AG04450 (cell line): Measurements from ENCODE around the gene ERO1A. TPM values are rescaled to one million over a fixed set of nuclear protein-coding genes. Genes with fewer than 3 reads are reported as not detected.

Source experiments
- CTCF ChIA-PET: fragments of 300-600, 350-600 bp; formaldehyde crosslinking; extraction: SDS; loops from one replicate; lab custom pipeline; 2022; ENCODE audit warnings: antibody characterized with exemption, inconsistent platforms; lab: Charles Lee
- POLR2A ChIA-PET: fragments of 350-600 bp; formaldehyde crosslinking; extraction: SDS; loops from one replicate; lab custom pipeline; 2021; ENCODE audit warnings: antibody characterized with exemption, inconsistent platforms; lab: Yijun Ruan, JAX
- DNase-seq: peaks from one replicate; pipeline ENCODE4 v3.0.0-alpha.2; 2011; ENCODE audit warnings: low read depth, low spot score
- H3K27ac ChIP-seq: one replicate; pipeline ENCODE4 v1.5.1; 2012; ENCODE audit warnings: low read depth, low read length, control low read depth
- H3K27me3 ChIP-seq: one replicate; pipeline ENCODE4 v1.6.0; 2012; ENCODE audit warnings: low read length; ENCODE audit not compliant: control insufficient read depth, insufficient read depth
- H3K4me3 ChIP-seq: 2 replicates; pipeline ENCODE4 v1.5.1; 2011; ENCODE audit warnings: mild to moderate bottlenecking, low read depth, low read length, control low read depth
- H3K9me3 ChIP-seq: 2 replicates; pipeline ENCODE4 v1.5.1; 2012; ENCODE audit warnings: low read length; ENCODE audit not compliant: control insufficient read depth, insufficient read depth
- CTCF ChIP-seq: IDR thresholded peaks from 2 replicates; pipeline ENCODE4 v1.5.1; 2011; ENCODE audit warnings: low read depth, low read length, control low read depth, inconsistent platforms
- polyA plus RNA-seq: library from polyadenylated mRNA; depleted of rRNA; stranded (reverse); fragments of >200 nt; gene quantifications from 2 replicates; pipeline ENCODE4 v1.2.3, GENCODE V29; 2011

Gene ERO1A
- polyA plus RNA-seq, 1 experiment, result 43.6 TPM

DNA sequence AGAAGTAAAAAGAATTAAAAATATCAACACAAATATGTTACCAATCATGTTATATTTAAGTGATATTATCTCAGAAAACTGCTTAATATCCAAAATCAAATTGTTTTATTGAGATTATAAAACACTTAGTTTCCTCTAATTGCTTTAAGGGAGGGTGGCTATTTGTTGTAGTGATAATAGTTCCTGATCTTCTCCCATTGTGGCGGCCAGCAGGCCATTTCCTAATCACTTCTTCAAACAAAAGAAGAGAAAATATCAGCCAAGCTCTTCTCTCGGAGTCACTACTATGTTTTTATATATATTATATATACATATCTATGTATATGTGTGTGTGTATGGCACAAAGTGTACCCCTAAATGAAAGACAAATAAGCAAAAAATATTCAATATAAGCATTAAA lies 31.5 kb downstream of the ERO1A start:
- TF ChIP-seq CTCF, result no peak
- POLR2A ChIA-PET, result no interaction called here
- Histone ChIP-seq H3K4me3 (no peak overlapping the region), H3K27me3 (no peaks in the 10 kb centered on the region), H3K27ac (no peak overlapping the region), H3K9me3 (no peaks in the 10 kb centered on the region)
- DNase-seq, result no peak
- CTCF ChIA-PET, result no interaction called here

DNA sequence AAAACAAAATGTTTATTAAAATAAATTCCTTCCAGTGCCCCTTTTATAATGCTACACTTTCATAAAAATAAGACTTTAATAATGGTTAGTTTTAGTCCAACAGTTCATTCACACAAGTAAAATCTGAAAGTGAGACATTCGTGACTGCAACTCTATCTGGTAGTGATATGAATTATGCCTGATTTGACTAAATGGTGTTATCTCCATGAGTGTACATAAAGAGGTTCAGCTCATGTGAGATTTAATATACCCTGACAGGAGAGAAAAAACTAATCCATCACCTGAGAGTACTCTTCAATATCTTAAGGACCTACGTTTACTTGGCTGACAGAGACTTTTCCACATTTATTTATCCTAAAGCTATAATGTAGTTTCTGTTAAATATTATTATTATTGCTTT lies 34.0 kb downstream of the ERO1A start:
- TF ChIP-seq CTCF, result no peak
- POLR2A ChIA-PET, result no interaction called here
- Histone ChIP-seq H3K27ac (no peak overlapping the region), H3K27me3 (no peaks in the 10 kb centered on the region), H3K4me3 (no peak overlapping the region), H3K9me3 (no peaks in the 10 kb centered on the region)
- CTCF ChIA-PET, result no interaction called here
- no peak for DNase-seq

GRCh38 chr14:52660832-52661231 lies 34.5 kb downstream of the ERO1A start:
- Histone ChIP-seq H3K9me3 (no peaks in the 10 kb centered on the region), H3K4me3 (no peak overlapping the region), H3K27ac (no peak overlapping the region), H3K27me3 (no peaks in the 10 kb centered on the region)
- TF ChIP-seq CTCF, result no peak
- DNase-seq, result no peak
- CTCF ChIA-PET, result no interaction called here
- POLR2A ChIA-PET, result no interaction called here

GRCh38 chr14:52660325-52660724 lies 35.0 kb downstream of the ERO1A start:
- Histone ChIP-seq H3K9me3 (no peaks in the 10 kb centered on the region), H3K27me3 (no peaks in the 10 kb centered on the region), H3K27ac (no peak overlapping the region), H3K4me3 (no peak overlapping the region)
- CTCF ChIA-PET, result no interaction called here
- POLR2A ChIA-PET, result no interaction called here
- DNase-seq, result no peak
- TF ChIP-seq CTCF, result no peak

DNA sequence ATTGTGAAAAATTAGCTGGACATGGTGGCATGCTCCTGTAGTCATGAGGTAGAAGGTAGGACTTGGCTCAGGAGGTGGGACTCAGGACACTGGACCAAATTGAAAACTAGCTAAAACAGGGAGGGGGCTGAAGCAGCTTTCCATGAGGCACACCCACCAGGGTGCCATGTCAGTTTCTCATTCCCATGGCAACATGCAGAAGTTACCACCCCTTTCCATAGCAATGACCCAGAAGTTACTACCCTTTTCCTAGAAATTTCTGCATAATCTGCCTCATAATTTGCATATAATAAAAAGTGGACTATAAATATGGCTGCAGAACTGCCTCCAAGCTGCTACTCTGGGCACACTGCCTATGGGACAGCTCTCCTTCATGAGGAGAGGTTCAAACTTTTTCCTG lies 38.5 kb downstream of the ERO1A start:
- CTCF ChIA-PET, result interaction anchor here (0.8 kb wide), 1 partner anchor 399 kb away, joined by 3 read pairs; no protein-coding TSS in a partner anchor
- POLR2A ChIA-PET, result no interaction called here
- DNase-seq, result no peak
- TF ChIP-seq CTCF, result no peak
- Histone ChIP-seq H3K4me3 (no peak overlapping the region), H3K9me3 (no peaks in the 10 kb centered on the region), H3K27ac (no peak overlapping the region), H3K27me3 (no peaks in the 10 kb centered on the region)
